Activated CD4-positive, alpha-beta T cell treated with anti-CD3 and anti-CD28 coated beads for 36 hours (primary cell): ENCODE results near the gene IGBP1. TPM values are rescaled to one million over a fixed set of nuclear protein-coding genes. Genes with fewer than 3 reads are reported as not detected.
"Not testable (repeated sequence)": the region's sequence is repeated elsewhere in the genome, so short reads cannot be mapped to it uniquely, and the experiment has no call there.

Experiments
- ATAC-seq: fragments of 200-7000 bp; cut with Tn5 transposase; one replicate; pipeline ENCODE4 v1.10.0; 2021; ENCODE audit warnings: mild to moderate bottlenecking, moderate library complexity
- CTCF ChIA-PET: fragments of 350-600 bp; sonication (Branson Sonifier 250); formaldehyde crosslinking; loops from one replicate; lab custom pipeline; 2021; ENCODE audit warnings: antibody characterized with exemption; lab: Charles Lee
- POLR2A ChIA-PET: fragments of 350-600 bp; sonication (Branson Sonifier 250); formaldehyde crosslinking; loops from one replicate; lab custom pipeline; 2021; ENCODE audit warnings: antibody characterized with exemption, inconsistent platforms; lab: Charles Lee
- DNase-seq: peaks from one replicate; pipeline ENCODE4 v3.0.0-alpha.2; 2020
- H3K27ac Mint-ChIP-seq: one replicate; pipeline ENCODE4 v1.8.0; 2021; ENCODE audit warnings: mixed read lengths
- H3K27me3 Mint-ChIP-seq: one replicate; pipeline ENCODE4 v1.8.0; 2021; ENCODE audit warnings: mixed read lengths
- H3K36me3 Mint-ChIP-seq: one replicate; pipeline ENCODE4 v1.8.0; 2021; ENCODE audit warnings: low read depth, mixed read lengths
- H3K4me1 Mint-ChIP-seq: one replicate; pipeline ENCODE4 v1.8.0; 2021; ENCODE audit warnings: mixed read lengths
- H3K4me3 Mint-ChIP-seq: one replicate; pipeline ENCODE4 v1.8.0; 2021; ENCODE audit warnings: mild to moderate bottlenecking, moderate library complexity, mixed read lengths
- H3K9me3 Mint-ChIP-seq: one replicate; pipeline ENCODE4 v1.8.0; 2021; ENCODE audit warnings: low read depth, mixed read lengths
- intact Hi-C, 2 experiments: fragments of 100-400 bp; cut with DNase I in 1 of 2; cut with micrococcal nuclease in 1 of 2; formaldehyde crosslinking; loops; one replicate each; pipeline versions ENCODE4 v1.14.2 to v1.15.1; 2022 to 2024; cut with DNase I, micrococcal nuclease
- total RNA-seq, 2 experiments: library from RNA; stranded (reverse); gene quantifications; one replicate each; pipeline ENCODE4 v1.2.3, GENCODE V29; 2021

The IGBP1 gene
- total RNA-seq, 2 experiments from 2014 or later = 44.4 to 46.3 TPM

DNA sequence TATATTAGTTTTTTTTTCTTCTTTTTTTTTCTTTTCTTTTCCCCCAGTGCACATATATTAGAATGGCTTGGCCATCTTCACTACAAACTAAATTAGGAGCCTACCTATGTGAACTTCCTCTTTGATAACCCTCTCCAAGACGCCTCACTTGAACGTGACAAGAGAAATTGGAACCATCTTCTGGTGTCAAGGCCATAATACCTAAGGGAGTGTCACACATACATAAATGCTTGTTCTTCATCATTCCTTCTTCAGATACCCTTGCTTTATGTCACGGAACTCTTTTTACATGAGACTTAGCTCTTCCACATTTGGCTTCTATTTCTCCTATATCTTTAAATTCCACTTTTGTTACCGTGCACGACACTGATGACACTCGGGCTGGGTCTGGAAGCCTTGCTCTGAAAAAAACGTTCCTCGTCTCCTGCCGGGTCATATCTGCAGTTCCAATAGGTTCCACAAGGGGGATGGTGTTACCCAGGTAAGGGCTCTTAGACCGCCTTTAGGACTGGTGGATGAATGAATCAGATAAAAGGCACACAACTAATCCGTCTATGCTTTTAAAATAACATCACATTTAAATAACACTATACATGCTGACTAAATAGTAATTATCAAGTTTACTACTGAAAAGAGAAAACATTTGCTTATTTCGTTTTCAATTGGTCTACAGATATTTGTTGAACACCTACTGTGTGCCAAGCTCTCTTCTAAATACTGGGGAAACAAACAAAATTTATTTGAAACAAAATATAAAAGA is 63.9 kb downstream of the IGBP1 start:
- no peaks in the 10 kb centered on the region for H3K9me3 Mint-ChIP-seq
- no peaks in the 10 kb centered on the region for H3K36me3 Mint-ChIP-seq
- no peak overlapping the region for H3K27ac Mint-ChIP-seq
- DNase-seq = peak; percentile 78
- peak; percentile 86 for ATAC-seq
- peaks cover 2% of the 10 kb centered on the region for H3K27me3 Mint-ChIP-seq
- peaks cover 2% of the 10 kb centered on the region for H3K4me1 Mint-ChIP-seq
- intact Hi-C loops = loop anchor here (1.0 to 10.0 kb wide), 5 partner anchors 66 to 468 kb away; partner anchors contain the start of gene KIF4A (in 1 of the 2)
- H3K4me3 Mint-ChIP-seq = no peak overlapping the region
- POLR2A ChIA-PET = no interaction called here
- CTCF ChIA-PET = interaction anchor here (0.6 to 1.9 kb wide), 7 partner anchors 56 to 1023 kb away, joined by 3 to 7 read pairs (median 3); no protein-coding TSS in a partner anchor

DNA sequence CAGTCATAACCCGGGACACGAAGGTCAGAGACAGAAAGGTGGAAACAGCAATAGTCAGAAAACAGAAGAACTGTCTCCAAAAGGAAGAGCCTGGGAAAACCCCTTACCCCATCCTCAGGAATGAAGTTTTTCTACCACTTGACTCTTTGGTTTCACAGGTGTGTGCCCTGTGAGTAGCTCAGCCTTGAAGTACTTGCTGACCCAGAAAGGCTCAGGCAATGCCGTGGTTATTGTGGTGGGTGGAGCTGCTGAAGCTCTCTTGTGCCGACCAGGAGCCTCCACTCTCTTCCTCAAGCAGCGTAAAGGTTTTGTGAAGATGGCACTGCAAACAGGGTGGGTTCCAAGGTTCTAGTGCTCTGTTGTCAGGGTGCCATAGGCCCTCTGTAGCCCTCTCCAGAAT is 68.5 kb downstream of the IGBP1 start:
- no peak overlapping the region for H3K4me3 Mint-ChIP-seq
- DNase-seq (no peak), ATAC-seq (no peak)
- POLR2A ChIA-PET = no interaction called here
- CTCF ChIA-PET = no interaction called here
- H3K4me1 Mint-ChIP-seq = peaks cover 2% of the 10 kb centered on the region
- no peaks in the 10 kb centered on the region for H3K9me3 Mint-ChIP-seq
- no peak overlapping the region for H3K27ac Mint-ChIP-seq
- H3K36me3 Mint-ChIP-seq = no peaks in the 10 kb centered on the region
- intact Hi-C loops = no loop called here
- H3K27me3 Mint-ChIP-seq = no peaks in the 10 kb centered on the region

DNA sequence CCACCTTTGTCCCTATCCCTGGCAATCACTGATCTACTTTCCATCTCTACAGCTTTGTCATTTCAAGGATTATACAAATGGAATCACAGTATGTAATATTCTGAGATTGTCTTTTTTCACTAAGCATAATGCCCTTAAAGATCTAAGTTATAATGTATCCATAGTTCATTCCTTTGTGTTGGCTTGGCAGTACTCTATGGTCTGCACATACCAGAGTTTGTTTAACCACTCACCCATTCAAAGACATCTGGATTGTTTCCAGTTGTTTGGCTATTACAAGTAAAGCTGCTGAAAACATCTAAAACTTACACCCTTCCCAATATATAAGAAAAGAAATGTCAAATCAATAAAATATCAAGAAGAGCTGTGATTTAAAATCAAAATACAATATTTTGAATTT is 75.2 kb downstream of the IGBP1 start:
- ATAC-seq (no peak), DNase-seq (no peak)
- H3K4me3 Mint-ChIP-seq = no peak overlapping the region
- ChIA-PET POLR2A (no interaction called here), CTCF (no interaction called here)
- H3K36me3 Mint-ChIP-seq = no peaks in the 10 kb centered on the region
- H3K27me3 Mint-ChIP-seq = no peaks in the 10 kb centered on the region
- H3K27ac Mint-ChIP-seq = no peak overlapping the region
- intact Hi-C loops = no loop called here
- peaks cover 2% of the 10 kb centered on the region for H3K9me3 Mint-ChIP-seq
- H3K4me1 Mint-ChIP-seq = no peaks in the 10 kb centered on the region

DNA sequence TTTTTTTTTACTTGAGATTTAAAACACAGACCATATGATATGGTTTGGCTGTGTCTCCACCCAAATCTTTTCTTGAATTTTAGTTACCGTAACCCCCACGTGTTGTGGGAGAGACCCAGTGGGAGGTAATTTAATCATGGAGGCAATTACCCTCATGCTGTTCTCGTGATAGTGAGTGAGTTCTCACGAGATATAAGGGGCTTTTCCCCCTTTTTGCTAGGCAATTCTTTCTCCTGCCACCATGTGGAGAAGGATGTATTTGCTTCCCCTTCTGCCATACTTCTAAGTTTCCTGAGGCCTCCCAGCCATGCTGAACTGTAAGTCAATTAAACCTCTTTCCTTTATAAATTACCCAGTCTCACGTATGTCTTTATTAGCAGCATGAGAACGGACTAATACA is 76.3 kb downstream of the IGBP1 start:
- CTCF ChIA-PET, intact Hi-C loops, POLR2A ChIA-PET, H3K27me3 Mint-ChIP-seq, H3K4me1 Mint-ChIP-seq, DNase-seq, H3K27ac Mint-ChIP-seq, H3K4me3 Mint-ChIP-seq, ATAC-seq, H3K36me3 Mint-ChIP-seq, H3K9me3 Mint-ChIP-seq: not testable (repeated sequence)

Other genes starting within 250 kb of the IGBP1 start
- gene AWAT2, start 83.5 kb upstream of the IGBP1 start, total RNA-seq = not detected
- not detected for gene OTUD6A, start 71.0 kb upstream of the IGBP1 start, total RNA-seq
- gene DGAT2L6, start 44.0 kb downstream of the IGBP1 start, total RNA-seq = not detected
- not detected for gene AWAT1, start 101.2 kb downstream of the IGBP1 start, total RNA-seq
- under 1 TPM; 0.11 to 0.23 TPM for gene P2RY4, start 126.8 kb downstream of the IGBP1 start, total RNA-seq
- not detected for gene ARR3, start 134.9 kb downstream of the IGBP1 start, total RNA-seq
- gene RAB41, start 148.7 kb downstream of the IGBP1 start, total RNA-seq = not detected
- 10 to 100 TPM; 23.6 to 28.0 TPM for gene PDZD11, start 156.5 kb downstream of the IGBP1 start, total RNA-seq
- gene KIF4A, start 156.7 kb downstream of the IGBP1 start, total RNA-seq = 10 to 100 TPM; 21.2 to 25.4 TPM